Neural cell (in vitro differentiated cells): ENCODE results near the gene LIG4. TPM values are rescaled to one million over a fixed set of nuclear protein-coding genes. Genes with fewer than 3 reads are reported as not detected.
A peak's percentile ranks its signal among the peaks of the same experiment; 100 is the strongest.

Experiments
- H2AFZ ChIP-seq: fragments of 200-600, 300-800 bp; sonication (generic), shearing (Covaris generic); 2 replicates; pipeline ENCODE4 v1.6.0; 2014; ENCODE audit warnings: low read depth, mild to moderate bottlenecking, antibody characterized with exemption, low read length, moderate library complexity
- H3F3A ChIP-seq: fragments of 200-600 bp; shearing (Covaris generic); 2 replicates; pipeline ENCODE4 v1.6.1; 2016; ENCODE audit warnings: mild to moderate bottlenecking, moderate library complexity, mixed read lengths, antibody characterized with exemption, low read length; ENCODE audit not compliant: insufficient read depth, poor library complexity, severe bottlenecking
- H3K27ac ChIP-seq: fragments of 200-600, 300-800 bp; sonication (generic), shearing (Covaris generic); 2 replicates; pipeline ENCODE4 v1.5.1; 2014; ENCODE audit warnings: mild to moderate bottlenecking, low read length, moderate library complexity
- H3K27me3 ChIP-seq: fragments of 300-800, 200-600 bp; sonication (generic), shearing (Covaris generic); 2 replicates; pipeline ENCODE4 v1.6.0; 2014; ENCODE audit warnings: mild to moderate bottlenecking, low read depth, low read length, moderate library complexity; ENCODE audit not compliant: insufficient read depth
- H3K36me3 ChIP-seq: fragments of 300-800, 200-600 bp; sonication (generic), shearing (Covaris generic); 2 replicates; pipeline ENCODE4 v1.5.1; 2014; ENCODE audit warnings: mild to moderate bottlenecking, antibody characterized with exemption, low read length, moderate library complexity; ENCODE audit not compliant: insufficient read depth
- H3K4me2 ChIP-seq: fragments of 300-800, 200-600 bp; sonication (generic), shearing (Covaris generic); 2 replicates; pipeline ENCODE4 v1.6.0; 2014; ENCODE audit warnings: mild to moderate bottlenecking, low read length
- H3K4me3 ChIP-seq: fragments of 300-800, 200-600 bp; sonication (generic), shearing (Covaris generic); 2 replicates; pipeline ENCODE4 v1.5.1; 2014; ENCODE audit warnings: mild to moderate bottlenecking, low read length, moderate library complexity
- H3K79me2 ChIP-seq: fragments of 200-600 bp; shearing (Covaris generic); replicated peaks from 2 replicates; pipeline ENCODE4 v1.6.0; 2014; ENCODE audit warnings: mild to moderate bottlenecking, low read length, moderate library complexity; ENCODE audit not compliant: insufficient read depth
- H3K9ac ChIP-seq: fragments of 300-800, 200-600 bp; sonication (generic), shearing (Covaris generic); 2 replicates; pipeline ENCODE4 v1.6.1; 2016; ENCODE audit warnings: mild to moderate bottlenecking, low read length, mixed read lengths
- H3K9me2 ChIP-seq: fragments of 200-600 bp; shearing (Covaris generic); 2 replicates; pipeline ENCODE4 v1.6.1; 2016; ENCODE audit warnings: mild to moderate bottlenecking, low read length, mixed read lengths; ENCODE audit not compliant: insufficient read depth
- H3K9me3 ChIP-seq: fragments of 200-600, 300-800 bp; sonication (generic), shearing (Covaris generic); 2 replicates; pipeline ENCODE4 v1.6.1; 2016; ENCODE audit warnings: mild to moderate bottlenecking, mixed run types, low read length, moderate library complexity, mixed read lengths
- H4K20me1 ChIP-seq: fragments of 200-600 bp; shearing (Covaris generic); 2 replicates; pipeline ENCODE4 v1.6.1; 2016; ENCODE audit warnings: mild to moderate bottlenecking, mixed run types; ENCODE audit not compliant: insufficient read depth
- CTCF ChIP-seq: fragments of 450-650 bp; IDR thresholded peaks from 2 replicates; pipeline ENCODE4 v1.5.1; 2014; ENCODE audit warnings: antibody characterized with exemption, mild to moderate bottlenecking, moderate library complexity; ENCODE audit not compliant: poor library complexity, severe bottlenecking
- EP300 ChIP-seq: fragments of 450-650 bp; conservative IDR thresholded peaks from 2 replicates; pipeline ENCODE4 v1.6.1; 2014; ENCODE audit warnings: antibody characterized with exemption, mild to moderate bottlenecking, moderate library complexity; ENCODE audit not compliant: poor library complexity, severe bottlenecking
- EZH2 ChIP-seq: fragments of 200-600, 300-800 bp; shearing (Covaris generic), sonication (generic); IDR thresholded peaks from 2 replicates; pipeline ENCODE4 v1.6.1; 2014; ENCODE audit warnings: antibody characterized with exemption, low read length, borderline replicate concordance, mild to moderate bottlenecking; ENCODE audit not compliant: insufficient read depth, poor library complexity, severe bottlenecking
- MXI1 ChIP-seq: fragments of 450-650 bp; conservative IDR thresholded peaks from 2 replicates; pipeline ENCODE4 v1.6.1; 2014; ENCODE audit warnings: antibody characterized with exemption, mild to moderate bottlenecking; ENCODE audit not compliant: poor library complexity, severe bottlenecking
- POLR2AphosphoS5 ChIP-seq: IDR thresholded peaks from 2 replicates; pipeline ENCODE4 v1.6.1; 2012
- RAD21 ChIP-seq: fragments of 450-650 bp; conservative IDR thresholded peaks from 2 replicates; pipeline ENCODE4 v1.6.1; 2014; ENCODE audit warnings: antibody characterized with exemption, mild to moderate bottlenecking, moderate library complexity
- SMC3 ChIP-seq: fragments of 450-650 bp; conservative IDR thresholded peaks from 2 replicates; pipeline ENCODE4 v1.6.1; 2014; ENCODE audit warnings: antibody characterized with exemption, mild to moderate bottlenecking, moderate library complexity; ENCODE audit not compliant: poor library complexity
- TAF1 ChIP-seq: IDR thresholded peaks from 2 replicates; pipeline ENCODE4 v1.6.1; 2012; ENCODE audit warnings: low read depth
- polyA plus RNA-seq: library from polyadenylated mRNA; depleted of rRNA; stranded (reverse); fragments of >200 nt; gene quantifications from 2 replicates; pipeline ENCODE4 v1.2.3, GENCODE V29; 2014
- TF ChIP-seq, protein P1 (sequence below): IDR thresholded peaks from 2 replicates; pipeline ENCODE4 v1.6.1; 2012; ENCODE audit warnings: borderline replicate concordance

Gene LIG4
- polyA plus RNA-seq, 1 donor from 2014 or later, result 28.8 TPM

GRCh38 chr13:108214441-108215271 is 680 bp downstream of the LIG4 start:
- H2AFZ ChIP-seq, result peak overlapping the region; percentile 36
- no peaks in the 10 kb centered on the region for H3K9me3 ChIP-seq
- peaks cover 35% of the 10 kb centered on the region for H3K79me2 ChIP-seq
- no peaks in the 10 kb centered on the region for H4K20me1 ChIP-seq
- no peaks in the 10 kb centered on the region for H3F3A ChIP-seq
- peak overlapping the region; percentile 92 for H3K27ac ChIP-seq
- peak; percentile 50 for TF ChIP-seq POLR2AphosphoS5
- TF ChIP-seq CTCF, result no peak
- TF ChIP-seq RAD21, result no peak
- no peak for TF ChIP-seq EZH2
- TF ChIP-seq, protein P1, sequence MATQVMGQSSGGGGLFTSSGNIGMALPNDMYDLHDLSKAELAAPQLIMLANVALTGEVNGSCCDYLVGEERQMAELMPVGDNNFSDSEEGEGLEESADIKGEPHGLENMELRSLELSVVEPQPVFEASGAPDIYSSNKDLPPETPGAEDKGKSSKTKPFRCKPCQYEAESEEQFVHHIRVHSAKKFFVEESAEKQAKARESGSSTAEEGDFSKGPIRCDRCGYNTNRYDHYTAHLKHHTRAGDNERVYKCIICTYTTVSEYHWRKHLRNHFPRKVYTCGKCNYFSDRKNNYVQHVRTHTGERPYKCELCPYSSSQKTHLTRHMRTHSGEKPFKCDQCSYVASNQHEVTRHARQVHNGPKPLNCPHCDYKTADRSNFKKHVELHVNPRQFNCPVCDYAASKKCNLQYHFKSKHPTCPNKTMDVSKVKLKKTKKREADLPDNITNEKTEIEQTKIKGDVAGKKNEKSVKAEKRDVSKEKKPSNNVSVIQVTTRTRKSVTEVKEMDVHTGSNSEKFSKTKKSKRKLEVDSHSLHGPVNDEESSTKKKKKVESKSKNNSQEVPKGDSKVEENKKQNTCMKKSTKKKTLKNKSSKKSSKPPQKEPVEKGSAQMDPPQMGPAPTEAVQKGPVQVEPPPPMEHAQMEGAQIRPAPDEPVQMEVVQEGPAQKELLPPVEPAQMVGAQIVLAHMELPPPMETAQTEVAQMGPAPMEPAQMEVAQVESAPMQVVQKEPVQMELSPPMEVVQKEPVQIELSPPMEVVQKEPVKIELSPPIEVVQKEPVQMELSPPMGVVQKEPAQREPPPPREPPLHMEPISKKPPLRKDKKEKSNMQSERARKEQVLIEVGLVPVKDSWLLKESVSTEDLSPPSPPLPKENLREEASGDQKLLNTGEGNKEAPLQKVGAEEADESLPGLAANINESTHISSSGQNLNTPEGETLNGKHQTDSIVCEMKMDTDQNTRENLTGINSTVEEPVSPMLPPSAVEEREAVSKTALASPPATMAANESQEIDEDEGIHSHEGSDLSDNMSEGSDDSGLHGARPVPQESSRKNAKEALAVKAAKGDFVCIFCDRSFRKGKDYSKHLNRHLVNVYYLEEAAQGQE, result peak; percentile 75
- TF ChIP-seq EP300, result no peak
- TF ChIP-seq TAF1, result no peak
- TF ChIP-seq SMC3, result peak; percentile 39
- TF ChIP-seq MXI1, result peak; percentile 25
- peak overlapping the region; percentile 71 for H3K4me3 ChIP-seq
- peak overlapping the region; percentile 92 for H3K4me2 ChIP-seq
- no peaks in the 10 kb centered on the region for H3K9me2 ChIP-seq
- H3K9ac ChIP-seq, result peak overlapping the region; percentile 86
- peaks cover 10% of the 10 kb centered on the region for H3K36me3 ChIP-seq
- H3K27me3 ChIP-seq, result no peaks in the 10 kb centered on the region

- Histone ChIP-seq H3K9me3 (no peaks in the 10 kb centered on the region), H3K27ac (peak overlapping the region; percentile 92), H4K20me1 (no peaks in the 10 kb centered on the region), H3K9ac (peak overlapping the region; percentile 86), H2AFZ (peak overlapping the region; percentile 36), H3F3A (no peaks in the 10 kb centered on the region), H3K27me3 (no peaks in the 10 kb centered on the region), H3K4me3 (peak overlapping the region; percentile 71), H3K9me2 (no peaks in the 10 kb centered on the region), H3K79me2 (peaks cover 28% of the 10 kb centered on the region), H3K36me3 (peaks cover 12% of the 10 kb centered on the region), H3K4me2 (peak overlapping the region; percentile 92)
- no peak for TF ChIP-seq EZH2
- TF ChIP-seq TAF1, result no peak
- TF ChIP-seq CTCF, result no peak
- TF ChIP-seq, protein P1, result no peak
- no peak for TF ChIP-seq SMC3
- TF ChIP-seq MXI1, result no peak
- TF ChIP-seq EP300, result peak; percentile 26
- no peak for TF ChIP-seq RAD21
- no peak for TF ChIP-seq POLR2AphosphoS5
Measured at GRCh38 chr13:108213946-108214345, 1.4 kb downstream of the LIG4 start.
